Stimulated activated CD8-positive, alpha-beta memory T cell treated with anti-CD3 and anti-CD28 coated beads, Interleukin-15, amount 100 ng/mL, for 48 hours (primary cell): ENCODE results near the gene NUP58.
"Not testable (repeated sequence)": the region's sequence is repeated elsewhere in the genome, so short reads cannot be mapped to it uniquely, and the experiment has no call there.

Experiments used
- DNase-seq, 2 donors: peaks; one replicate each; pipeline ENCODE4 v3.0.0-alpha.2; 2020; ENCODE audit warnings: low read depth in 2 of 2

NUP58 gene

DNA sequence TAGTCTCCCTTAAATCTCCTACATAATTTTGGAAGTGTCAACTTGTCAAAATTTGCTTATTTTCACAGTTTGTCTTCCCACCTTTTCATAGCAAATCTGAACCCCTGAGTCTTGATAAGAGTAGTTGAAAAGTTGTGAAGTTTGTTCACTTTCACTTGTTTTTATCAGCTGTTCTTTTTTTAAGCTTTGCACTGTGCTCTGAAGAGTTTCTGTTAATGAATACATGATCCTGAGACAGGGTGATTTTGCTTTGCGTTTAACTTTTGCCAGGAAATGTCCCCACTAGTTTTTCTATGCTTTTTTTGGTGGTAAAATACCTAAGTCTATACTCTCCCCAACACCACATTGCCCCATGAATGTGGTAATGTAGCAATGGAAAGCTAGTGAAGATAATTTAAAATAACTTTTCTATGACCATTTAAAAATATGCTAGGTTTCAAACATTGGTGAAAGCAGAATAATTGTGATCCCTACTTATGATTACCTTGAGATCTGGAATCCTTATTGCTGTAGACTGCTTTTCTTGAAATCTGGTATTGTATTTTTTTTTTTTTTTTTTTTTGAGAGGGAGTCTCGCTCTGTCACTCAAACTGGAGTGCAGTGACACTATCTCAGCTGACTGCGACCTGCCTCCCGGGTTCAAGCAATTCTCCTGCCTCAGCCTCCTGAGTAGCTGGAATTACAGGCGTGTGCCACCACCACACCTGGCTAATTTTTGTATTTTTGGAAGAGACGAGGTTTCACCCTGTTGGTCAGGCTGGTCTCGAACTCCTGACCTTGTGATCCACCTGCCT, 5.4 kb downstream of the NUP58 start:
- no peak for DNase-seq

GRCh38 chr13:25310891-25311290, 9.5 kb downstream of the NUP58 start:
- no peak for DNase-seq

- not testable (repeated sequence) for DNase-seq
These were observed 17.5 kb downstream of the NUP58 start for GRCh38 chr13:25318946-25319345.

DNA sequence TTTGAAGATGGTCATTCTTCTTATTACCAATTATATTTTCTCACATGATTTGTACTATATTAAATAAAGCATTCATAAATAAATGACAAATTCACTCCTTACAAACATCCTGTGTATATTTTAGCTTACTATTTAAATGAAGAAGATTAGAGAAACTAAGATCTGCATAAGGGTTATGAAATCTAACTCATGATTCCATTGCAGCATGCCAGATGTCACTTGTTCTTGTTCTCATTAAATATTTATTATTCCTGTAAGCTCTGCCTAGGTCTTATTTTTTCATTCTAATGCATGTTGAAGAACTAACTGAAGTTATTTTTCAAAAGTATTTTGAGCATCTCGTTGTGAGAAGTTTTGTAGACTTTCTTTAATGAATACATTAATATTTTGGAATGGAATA, 18.3 kb downstream of the NUP58 start:
- DNase-seq, result no peak

DNA sequence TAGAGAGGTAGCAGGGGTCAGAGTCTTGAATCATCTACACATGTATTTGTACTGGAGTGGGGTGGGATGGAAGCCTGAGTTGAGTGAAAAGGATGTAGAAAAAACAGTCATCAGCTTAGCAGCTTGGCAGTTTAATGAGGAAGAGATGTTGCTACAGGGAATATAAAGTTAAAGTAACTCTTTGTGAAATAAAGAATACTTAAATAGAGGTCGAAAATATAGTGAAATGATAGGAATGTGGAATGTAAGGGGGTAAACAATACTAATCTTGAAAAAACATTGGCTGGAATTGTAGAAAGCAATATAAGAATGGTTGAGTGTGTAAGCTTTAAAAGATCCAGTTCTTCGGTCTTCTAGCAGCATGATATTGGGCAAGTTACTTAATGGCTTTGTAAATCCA, 22.7 kb downstream of the NUP58 start:
- no peak for DNase-seq

GRCh38 chr13:25329706-25330105, 28.3 kb downstream of the NUP58 start:
- no peak for DNase-seq

GRCh38 chr13:25330541-25330940, 29.1 kb downstream of the NUP58 start:
- DNase-seq, result no peak

DNA sequence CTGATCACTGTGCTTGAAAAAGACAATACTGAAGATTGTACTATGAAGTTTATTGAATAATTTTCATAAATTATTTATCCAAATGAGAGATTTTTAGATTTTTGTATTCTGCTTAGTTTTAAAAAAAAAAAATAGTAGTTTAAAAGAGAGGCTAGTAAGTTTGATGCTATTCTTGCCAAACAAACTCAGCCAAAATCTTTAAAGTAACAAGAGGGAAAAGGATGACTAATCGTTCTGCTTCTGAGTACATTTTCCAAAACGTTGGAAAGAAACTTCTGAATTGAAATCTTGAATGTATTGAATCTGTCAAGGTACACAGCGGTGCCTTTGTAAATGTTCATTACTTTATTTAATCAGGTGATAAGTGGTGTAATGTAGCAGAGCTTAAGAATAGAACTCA, 34.4 kb downstream of the NUP58 start:
- DNase-seq, result no peak

- DNase-seq, result no peak
These were observed 44.2 kb downstream of the NUP58 start for GRCh38 chr13:25345576-25345975.

- no peak for DNase-seq
These were observed 45.7 kb downstream of the NUP58 start for GRCh38 chr13:25347151-25347550.

DNA sequence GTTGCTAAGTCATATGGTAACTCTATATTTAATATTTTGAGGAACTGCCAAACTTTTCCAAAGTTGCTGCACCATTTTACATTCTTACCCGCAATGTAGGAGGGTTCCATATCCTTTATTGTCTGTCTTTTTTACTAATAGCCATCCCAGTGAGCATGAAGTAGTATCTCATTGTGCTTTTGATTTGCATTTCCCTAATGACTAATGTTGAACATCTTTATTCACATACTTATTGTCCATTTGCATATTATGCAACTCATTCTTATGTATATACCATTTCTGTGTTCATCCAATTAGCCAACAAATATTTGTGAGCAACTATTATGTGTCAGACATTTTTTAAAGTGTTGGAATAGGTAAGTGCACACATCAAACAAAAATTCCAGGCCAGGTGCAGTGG, 50.0 kb downstream of the NUP58 start:
- DNase-seq, result no peak

DNA sequence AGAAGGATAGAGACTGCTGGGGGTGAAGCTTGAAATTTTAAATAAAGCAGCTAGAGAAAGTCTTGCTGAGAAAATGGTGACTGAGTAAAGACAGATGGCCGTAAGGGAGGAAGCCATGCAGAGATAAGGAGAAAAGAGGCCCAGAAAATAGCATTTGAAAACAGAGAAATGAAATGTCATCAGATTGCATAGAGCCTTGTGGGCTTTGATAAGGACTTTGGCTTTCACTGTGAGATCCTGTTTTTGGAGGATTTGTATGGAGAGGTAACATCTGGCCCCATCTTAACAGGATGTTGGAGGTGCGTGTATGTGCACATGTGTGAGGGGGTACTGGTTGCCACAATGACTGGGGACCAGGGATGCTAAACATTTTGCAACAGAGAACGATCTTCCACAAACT, 50.8 kb downstream of the NUP58 start:
- no peak for DNase-seq

- DNase-seq, result no peak
These were observed 51.4 kb downstream of the NUP58 start for GRCh38 chr13:25352806-25353205.

DNA sequence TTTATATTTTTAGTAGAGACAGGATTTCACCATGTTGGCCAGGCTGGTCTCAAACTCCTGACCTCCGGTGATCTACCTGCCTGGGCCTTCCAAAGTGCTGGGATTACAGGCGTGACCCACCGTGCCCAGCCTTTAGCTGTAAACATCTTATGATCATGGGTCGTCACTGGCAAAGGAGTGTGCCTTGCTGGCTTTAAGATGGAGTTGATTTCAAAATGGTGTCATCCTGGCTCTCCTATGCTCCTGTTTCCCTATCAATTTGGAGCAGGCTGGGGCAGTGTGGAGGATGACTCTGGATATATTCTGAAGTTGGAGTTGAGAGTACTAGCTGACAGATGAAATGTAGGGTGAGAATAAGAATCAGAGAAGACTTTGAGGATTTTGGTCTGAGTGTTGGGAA, 51.9 kb downstream of the NUP58 start:
- DNase-seq, result no peak

GRCh38 chr13:25354377-25354776, 53.0 kb downstream of the NUP58 start:
- no peak for DNase-seq

- not testable (repeated sequence) for DNase-seq
These were observed 59.0 kb downstream of the NUP58 start for GRCh38 chr13:25360443-25360842.

DNA sequence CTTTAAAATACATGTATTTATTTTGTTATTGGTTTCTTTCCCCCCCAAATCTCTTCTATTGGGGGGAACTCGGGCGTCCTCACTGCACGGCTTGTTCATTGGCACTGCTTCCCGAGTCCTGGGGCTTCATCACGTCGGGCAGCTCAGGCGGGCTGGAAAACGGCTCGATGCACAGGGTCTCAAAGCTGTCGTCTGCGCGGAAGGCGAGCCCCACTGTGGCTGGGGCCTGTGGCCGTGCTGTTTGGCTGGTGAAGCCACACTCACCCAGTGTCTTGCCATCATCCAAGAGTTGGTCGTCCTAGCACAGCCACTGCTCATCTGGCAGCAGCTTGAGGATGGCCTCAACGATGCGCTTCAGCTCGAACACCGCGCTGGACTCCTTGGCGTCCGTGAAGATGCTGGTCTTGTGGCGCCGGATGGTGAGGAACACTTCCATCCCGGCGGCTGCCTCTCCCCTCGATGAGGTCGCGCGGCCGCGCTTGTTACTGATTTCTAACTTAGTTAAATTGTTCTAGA, 64.4 kb downstream of the NUP58 start:
- no peak for DNase-seq

- DNase-seq, result no peak
These were observed 69.9 kb downstream of the NUP58 start for GRCh38 chr13:25371158-25371874.

- DNase-seq, result no peak
These were observed 70.5 kb downstream of the NUP58 start, which contains the start of gene ATP8A2 for GRCh38 chr13:25371875-25372283. Gene ATP8A2, plus strand, starts transcription at chr13:25371974. Its CDS starts 239 bp downstream, at chr13:25372213.

GRCh38 chr13:25372284-25373081, 71.1 kb downstream of the NUP58 start:
- DNase-seq, result no peak

DNA sequence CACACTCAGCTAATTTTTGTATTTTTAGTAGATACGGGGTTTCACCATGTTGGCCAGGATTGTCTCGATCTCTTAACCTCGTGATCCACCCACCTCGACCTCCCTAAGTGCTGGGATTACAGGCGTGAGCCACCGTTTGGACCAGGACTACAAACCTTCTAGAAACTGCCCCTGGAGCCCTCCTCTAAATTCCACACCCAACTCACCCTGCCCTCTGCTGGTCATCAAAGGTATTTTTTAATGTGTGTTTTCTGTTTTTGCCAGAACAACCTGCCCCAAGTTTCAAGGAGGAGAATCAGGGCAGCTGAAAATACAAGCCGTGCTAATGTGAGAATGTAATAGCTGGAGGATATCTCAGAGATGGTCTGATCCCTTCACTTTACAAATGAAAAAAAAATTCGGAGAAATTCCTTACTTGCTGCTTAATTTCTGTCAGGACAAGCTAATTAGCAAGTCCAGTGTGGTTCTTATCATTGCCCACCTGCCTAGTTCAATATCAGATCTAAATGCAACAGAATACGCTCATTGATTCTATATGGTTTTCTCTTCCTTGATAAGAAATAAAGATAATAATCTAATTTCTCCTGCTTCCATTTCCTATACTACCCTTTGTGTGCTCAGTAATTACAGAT, 74.4 kb downstream of the NUP58 start:
- DNase-seq, result no peak
